Thymus (tissue), 14 donors: ENCODE data around the gene PHC1. TPM values are rescaled to one million over a fixed set of nuclear protein-coding genes. Genes with fewer than 3 reads are reported as not detected.
"Not testable (repeated sequence)": the region's sequence is repeated elsewhere in the genome, so short reads cannot be mapped to it uniquely, and the experiment has no call there.

Source experiments
- DNase-seq, 9 donors: peaks; one replicate each; pipeline ENCODE4 v3.0.0-alpha.2; 2013; ENCODE audit warnings: low spot score in 9 of 9, low read depth in 6 of 9, missing footprints in 1 of 9
- H3K27ac ChIP-seq, 2 donors: one replicate each; pipeline ENCODE4 v1.5.1; 2013; ENCODE audit warnings: control low read depth in 1 of 2, low read depth in 1 of 2, low read length in 1 of 2, mild to moderate bottlenecking in 1 of 2, moderate library complexity in 1 of 2
- H3K27me3 ChIP-seq, 2 donors: one replicate each; pipeline ENCODE4 v1.5.1; 2013; ENCODE audit warnings: low read length in 1 of 2; ENCODE audit not compliant: control insufficient read depth in 2 of 2, insufficient read depth in 1 of 2
- H3K36me3 ChIP-seq, 2 donors: one replicate each; pipeline ENCODE4 v1.5.1; 2013; ENCODE audit warnings: low read length in 1 of 2, mild to moderate bottlenecking in 1 of 2, moderate library complexity in 1 of 2; ENCODE audit not compliant: control insufficient read depth in 2 of 2, insufficient read depth in 2 of 2
- H3K4me1 ChIP-seq, 2 donors: one replicate each; pipeline ENCODE4 v1.5.1; 2013; ENCODE audit warnings: low read length in 2 of 2; ENCODE audit not compliant: control insufficient read depth in 2 of 2, insufficient read depth in 2 of 2
- H3K4me3 ChIP-seq, 2 donors: one replicate each; pipeline ENCODE4 v1.5.1; 2013; ENCODE audit warnings: low read length in 2 of 2, control low read depth in 1 of 2, mild to moderate bottlenecking in 1 of 2
- H3K9me3 ChIP-seq, 2 donors: one replicate each; pipeline ENCODE4 v1.5.1; 2013; ENCODE audit warnings: low read length in 1 of 2, mild to moderate bottlenecking in 1 of 2; ENCODE audit not compliant: control insufficient read depth in 2 of 2, insufficient read depth in 1 of 2
- WGBS: extraction: QIAGEN DNeasy Blood & Tissue Kit; methylation state at CpG from one replicate; pipeline ENCODE4 v1.1.7; 2013; 5-methylcytosine and 5-hydroxymethylcytosine counted together
- long read RNA-seq, 10 donors: transcript quantifications; one replicate each; lab custom pipeline, GENCODE V29; 2026
- polyA plus RNA-seq: library from polyadenylated mRNA; stranded (reverse); fragments of 200-250 nt; gene quantifications from one replicate; pipeline ENCODE4 v1.2.3, GENCODE V29; 2013
- total RNA-seq: library from RNA; stranded (reverse); fragments of 120-200 nt; gene quantifications from one replicate; pipeline ENCODE4 v1.2.4, GENCODE V29; 2013
- donor health status: healthy.

PHC1 gene
- total RNA-seq: 21.4 TPM
- 73.2 TPM for polyA plus RNA-seq
- long read RNA-seq, donor 1: 0 reads
- long read RNA-seq, donor 2: 0 reads
- long read RNA-seq, donor 3, partial matches to known transcripts: 379 of 380 reads
- long read RNA-seq, donor 3, other reads (novel, unspliced or antisense): 0 of 380 reads
- long read RNA-seq, donor 4, partial matches to known transcripts: 222 of 222 reads
- long read RNA-seq, donor 4, other reads (novel, unspliced or antisense): 0 of 222 reads
- long read RNA-seq, donor 5, partial matches to known transcripts: 214 of 214 reads
- long read RNA-seq, donor 5, other reads (novel, unspliced or antisense): 0 of 214 reads
- long read RNA-seq, donor 6, partial matches to known transcripts: 61 of 61 reads
- long read RNA-seq, donor 6, other reads (novel, unspliced or antisense): 0 of 61 reads
- long read RNA-seq, donor 7, partial matches to known transcripts: 87 of 87 reads
- long read RNA-seq, donor 7, other reads (novel, unspliced or antisense): 0 of 87 reads
- long read RNA-seq, donor 8, partial matches to known transcripts: 11 of 19 reads
- long read RNA-seq, donor 8, other reads (novel, unspliced or antisense): 8 of 19 reads
- long read RNA-seq, donor 9, partial matches to known transcripts: 61 of 62 reads
- long read RNA-seq, donor 9, other reads (novel, unspliced or antisense): 0 of 62 reads
- long read RNA-seq, donor 10, partial matches to known transcripts: 49 of 49 reads
- long read RNA-seq, donor 10, other reads (novel, unspliced or antisense): 0 of 49 reads

DNA sequence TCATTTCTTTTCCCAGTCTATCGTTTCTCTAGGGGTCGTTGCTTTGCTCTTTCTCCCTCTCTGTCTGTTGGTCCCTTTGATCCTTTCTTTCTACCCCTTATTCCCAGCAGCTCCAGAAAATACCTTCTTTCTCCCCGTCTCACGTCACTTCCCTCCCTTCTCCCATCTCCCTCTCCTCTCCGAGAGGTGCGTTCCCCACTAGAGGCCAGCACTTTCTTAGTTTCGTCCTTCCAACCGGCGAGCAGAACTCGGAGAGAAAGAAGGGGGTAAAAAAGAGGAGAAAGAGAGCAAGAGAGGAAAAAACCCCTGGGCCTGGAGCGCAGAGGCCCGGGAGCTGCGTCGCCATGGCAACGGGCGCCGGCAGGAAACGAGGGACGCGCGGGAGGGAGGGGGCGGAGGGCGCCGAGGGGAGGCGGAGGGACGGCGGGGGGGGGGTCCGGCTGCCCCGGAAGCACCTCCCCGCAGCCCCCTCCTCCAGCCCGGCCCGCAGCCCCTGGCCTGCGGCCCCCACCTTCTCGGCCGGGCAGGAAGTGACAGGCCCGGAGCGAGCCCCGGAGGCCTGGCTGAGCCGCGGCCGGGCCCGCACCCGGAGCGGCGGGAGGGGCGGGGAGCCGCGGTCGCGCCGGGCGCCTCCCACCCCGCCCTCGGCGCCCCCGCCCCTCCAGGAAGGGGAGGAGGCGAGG lies at the start of gene PHC1:
PHC1 (plus strand) TSS at position 477 of the 683 bp plus-strand sequence. CDS start 3,169 bp downstream, outside the sequence.
- peak within 1 kb of the TSS; percentile 68 to 80 for H3K4me3 ChIP-seq
- H3K27me3 ChIP-seq: not testable (repeated sequence)

GRCh38 chr12:8866429-8866828 lies 47.9 kb upstream of the PHC1 start:
- Histone ChIP-seq H3K9me3 (no peaks in the 10 kb centered on the region), H3K36me3 (no peaks in the 10 kb centered on the region), H3K27ac (no peak overlapping the region), H3K4me1 (no peaks in the 10 kb centered on the region), H3K4me3 (no peak overlapping the region), H3K27me3 (no peaks in the 10 kb centered on the region)
- DNase-seq: no peak
- 95% methylated on average over 2 of the region's 2 CpGs for WGBS

More for the DNA sequence above, at the start of gene PHC1:
- Histone ChIP-seq H3K4me1 (peaks cover 10 to 21% of the 10 kb centered on the region in 2 donors), H3K27ac (peak within 1 kb of the TSS; percentile 90 to 92)
- DNase-seq: peak; percentile 43 to 88 (median 75)
- not testable (repeated sequence) for H3K36me3 ChIP-seq, H3K9me3 ChIP-seq
- 1% methylated on average over 35 of the region's 57 CpGs for WGBS

GRCh38 chr12:8867009-8867408 lies 47.3 kb upstream of the PHC1 start:
- Histone ChIP-seq H3K4me1 (no peaks in the 10 kb centered on the region), H3K27ac (no peak overlapping the region), H3K9me3 (no peaks in the 10 kb centered on the region), H3K4me3 (no peak overlapping the region), H3K27me3 (no peaks in the 10 kb centered on the region), H3K36me3 (no peaks in the 10 kb centered on the region)
- DNase-seq: no peak

DNA sequence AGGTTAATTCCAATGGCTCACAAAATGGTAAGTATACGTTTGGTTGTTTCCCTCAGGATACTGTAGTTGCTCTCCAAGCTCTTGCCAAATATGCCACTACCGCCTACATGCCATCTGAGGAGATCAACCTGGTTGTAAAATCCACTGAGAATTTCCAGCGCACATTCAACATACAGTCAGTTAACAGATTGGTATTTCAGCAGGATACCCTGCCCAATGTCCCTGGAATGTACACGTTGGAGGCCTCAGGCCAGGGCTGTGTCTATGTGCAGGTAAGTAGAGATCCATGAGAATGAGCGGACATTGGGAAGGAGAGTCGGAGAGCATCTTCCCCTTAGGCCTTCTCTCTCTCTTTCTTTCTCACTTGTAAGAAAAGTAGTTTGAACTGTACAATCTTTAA lies 46.5 kb upstream of the PHC1 start:
- Histone ChIP-seq H3K36me3 (no peaks in the 10 kb centered on the region), H3K4me3 (no peak overlapping the region), H3K4me1 (no peaks in the 10 kb centered on the region), H3K27ac (no peak overlapping the region), H3K9me3 (no peaks in the 10 kb centered on the region), H3K27me3 (no peaks in the 10 kb centered on the region)
- 97% methylated on average over 6 of the region's 6 CpGs for WGBS
- DNase-seq: no peak

DNA sequence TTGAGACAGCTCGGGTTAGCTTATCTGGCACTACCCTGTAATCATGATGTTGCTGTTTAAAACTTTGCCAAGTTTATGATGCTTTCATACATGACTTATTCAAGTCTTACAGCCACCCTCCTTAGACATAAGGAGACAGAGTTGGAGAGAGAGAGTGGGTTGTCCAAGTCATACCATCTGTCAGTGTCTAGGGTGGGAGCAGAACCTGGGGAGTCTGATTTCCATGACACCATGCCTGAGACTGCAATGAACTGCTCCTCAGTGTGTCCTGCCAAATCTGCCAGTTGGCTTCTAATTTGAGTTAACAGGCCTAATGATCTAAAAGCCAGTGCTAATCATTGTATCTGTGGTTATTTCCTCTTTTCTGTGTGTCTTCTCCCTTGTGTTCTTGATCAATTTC lies 43.7 kb upstream of the PHC1 start:
- WGBS: 93% methylated on average over 1 of the region's 1 CpG
- Histone ChIP-seq H3K4me1 (no peaks in the 10 kb centered on the region), H3K36me3 (no peaks in the 10 kb centered on the region), H3K4me3 (no peak overlapping the region), H3K9me3 (no peaks in the 10 kb centered on the region), H3K27me3 (no peaks in the 10 kb centered on the region), H3K27ac (no peak overlapping the region)
- no peak for DNase-seq

DNA sequence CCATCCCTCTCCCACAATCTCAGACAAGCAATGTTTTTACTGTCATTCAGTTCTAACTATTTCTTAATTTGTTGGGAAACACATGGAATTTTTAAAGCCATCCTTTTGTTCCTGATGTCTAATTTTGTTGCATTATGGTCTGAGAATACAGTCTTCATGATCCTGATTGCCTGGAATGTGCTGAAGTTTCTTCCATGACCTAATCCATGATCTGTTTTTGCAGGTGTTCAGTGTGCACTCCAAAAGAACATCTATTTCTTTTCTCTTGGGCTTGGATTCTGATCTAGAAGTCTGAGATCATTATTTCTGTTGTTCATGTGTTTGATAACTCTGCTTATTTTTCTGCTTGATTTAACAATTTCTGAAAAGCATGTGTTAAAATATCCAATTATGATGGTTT lies 43.2 kb upstream of the PHC1 start:
- H3K36me3 ChIP-seq: no peaks in the 10 kb centered on the region
- DNase-seq: no peak
- no peaks in the 10 kb centered on the region for H3K4me1 ChIP-seq

DNA sequence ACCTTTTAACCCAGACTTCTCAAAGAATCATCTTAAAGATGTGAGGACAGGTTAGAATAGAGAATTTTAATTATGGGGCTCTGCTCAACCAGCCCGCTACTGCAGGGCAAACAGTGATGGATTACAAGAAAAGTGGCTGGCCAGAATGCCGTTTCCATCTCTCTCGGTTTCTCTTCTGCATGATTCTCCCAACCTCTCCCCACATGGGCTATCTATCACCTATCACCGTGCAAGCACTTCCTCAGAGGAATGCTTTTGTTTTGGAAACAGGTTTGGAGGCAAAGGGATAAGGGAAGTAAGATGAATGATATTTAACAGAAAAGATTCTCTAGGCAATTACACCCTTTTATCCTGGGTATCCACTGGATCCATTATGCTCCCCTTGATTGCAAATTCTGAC lies 37.4 kb upstream of the PHC1 start:
- no peak overlapping the region for H3K27ac ChIP-seq
- 95% methylated on average over 4 of the region's 4 CpGs for WGBS
- H3K36me3 ChIP-seq: no peaks in the 10 kb centered on the region
- DNase-seq: no peak
- H3K9me3 ChIP-seq: no peaks in the 10 kb centered on the region
- H3K27me3 ChIP-seq: no peaks in the 10 kb centered on the region
- H3K4me3 ChIP-seq: no peak overlapping the region
- no peaks in the 10 kb centered on the region for H3K4me1 ChIP-seq

More for the DNA sequence above, 43.2 kb upstream of the PHC1 start:
- no peaks in the 10 kb centered on the region for H3K9me3 ChIP-seq
- no peaks in the 10 kb centered on the region for H3K27me3 ChIP-seq
- no peak overlapping the region for H3K27ac ChIP-seq
- H3K4me3 ChIP-seq: no peak overlapping the region

- no peaks in the 10 kb centered on the region for H3K27me3 ChIP-seq
- 96% methylated on average over 6 of the region's 6 CpGs for WGBS
- H3K4me1 ChIP-seq: no peaks in the 10 kb centered on the region
- no peak for DNase-seq
- no peak overlapping the region for H3K4me3 ChIP-seq
- H3K36me3 ChIP-seq: no peaks in the 10 kb centered on the region
- H3K27ac ChIP-seq: no peak overlapping the region
- no peaks in the 10 kb centered on the region for H3K9me3 ChIP-seq
Observed at GRCh38 chr12:8886502-8887284, 27.6 kb upstream of the PHC1 start.
